Heart right ventricle (tissue), 16 donors: ENCODE results near the gene ASCC1. TPM values are rescaled to one million over a fixed set of nuclear protein-coding genes. Genes with fewer than 3 reads are reported as not detected.
A peak's percentile ranks its signal among the peaks of the same experiment; 100 is the strongest.

Experiments
- ATAC-seq, 8 donors: fragments of 200-7000 bp; cut with Tn5 transposase; one replicate each; pipeline ENCODE4 v1.9.1; 2020; ENCODE audit warnings: mild to moderate bottlenecking in 8 of 8, moderate library complexity in 8 of 8, moderate number of reproducible peaks in 1 of 8
- DNase-seq, 2 donors: peaks; one replicate each; pipeline ENCODE4 v3.0.0-alpha.2; 2020
- H3K27ac ChIP-seq, 10 donors: fragments of 200-600 bp; sonication (generic) in 2 of 10; one replicate each; pipeline versions ENCODE4 v1.5.0 to v1.8.0; 2020 to 2022; ENCODE audit warnings: mild to moderate bottlenecking in 3 of 10
- H3K27me3 ChIP-seq, 7 donors: fragments of 200-600 bp; one replicate each; pipeline ENCODE4 v1.8.0; 2021 to 2022; ENCODE audit warnings: mild to moderate bottlenecking in 2 of 7
- H3K36me3 ChIP-seq, 9 donors: fragments of 200-600 bp; sonication (generic) in 1 of 9; one replicate each; pipeline versions ENCODE4 v1.5.0 to v1.8.0; 2020 to 2022; ENCODE audit warnings: mild to moderate bottlenecking in 2 of 9
- H3K4me1 ChIP-seq, 9 donors: fragments of 200-600 bp; sonication (generic) in 1 of 9; one replicate each; pipeline versions ENCODE4 v1.5.0 to v1.8.0; 2020 to 2022; ENCODE audit warnings: mild to moderate bottlenecking in 4 of 9
- H3K4me3 ChIP-seq, 10 donors: fragments of 200-600 bp; sonication (generic) in 2 of 10; one replicate each; pipeline versions ENCODE4 v1.5.0 to v1.8.0; 2020 to 2022; ENCODE audit warnings: mild to moderate bottlenecking in 7 of 10, moderate library complexity in 2 of 10
- H3K9me3 ChIP-seq, 11 donors: fragments of 200-600 bp in 10 of 11; sonication (generic) in 2 of 11; one replicate each; pipeline versions ENCODE4 v1.5.0 to v1.8.0; 2013 to 2022; ENCODE audit warnings: mild to moderate bottlenecking in 2 of 11, control low read depth in 1 of 11, moderate library complexity in 1 of 11
- CTCF ChIP-seq, 9 donors: fragments of 200-600 bp; sonication (generic) in 2 of 9; IDR thresholded peaks; one replicate each; pipeline versions ENCODE4 v1.5.0 to v1.8.0; 2021 to 2022; ENCODE audit warnings: antibody characterized with exemption in 9 of 9, mild to moderate bottlenecking in 5 of 9, moderate library complexity in 1 of 9
- WGBS, 2 donors: extraction: QIAGEN DNeasy Blood & Tissue Kit; methylation state at CpG; one replicate each; pipeline ENCODE4 v1.1.7; 2013; ENCODE audit warnings: inconsistent platforms in 1 of 2; 5-methylcytosine and 5-hydroxymethylcytosine counted together
- intact Hi-C, 10 donors: fragments of 100-400 bp; cut with DNase I; formaldehyde crosslinking; loops; one replicate each; pipeline versions ENCODE4 v1.11.1 to v1.14.2; 2022
- polyA plus RNA-seq, 2 donors: library from polyadenylated mRNA; stranded (reverse); fragments of 200-250 nt; gene quantifications; one replicate each; pipeline ENCODE4 v1.2.3, GENCODE V29; 2013
- total RNA-seq, 10 donors: library from RNA; stranded (reverse); fragmentation: NEBNext Ultra II Directional in 3 of 10; extraction: Animal tissue kit (Norgen Biotek cat#: 25700) in 3 of 10; gene quantifications; one replicate each; pipeline versions ENCODE4 v1.2.1 to v1.2.4, GENCODE V29; 2021 to 2023
- donor health status: Arrhythmogenic right ventricular cardiomyopathy.
- donor health status: ischemic (EF 13 %, LVEDD 7.1; RV severe dilation, severe dysfunction).
- donor health status: healthy with polysubstance abuse.
- donor health status: DM: no; HTN: yes; CAD: no.
- donor health status: DM: no; HTN: no; CAD: no.
- donor health status: ischemic (EF 25% LVEDD 6.9; RV normal size, moderate dysfunction).
- donor health status: ischemic (EF 25% LVEDD 5.7; RV mildly dilated, moderate dysfunction).
- donor health status: healthy.
- donor health status: DM: yes; HTN: yes; CAD: no.
- donor health status: Ischemic cardiomyopathy.
- donor health status: ischemic (EF 35%, LVEDD 5.7; RV mildly dilated, moderate dysfunction).
- donor health status: nonischemic (EF 11% LVEDD 7.7; RV severe dilation, severe dysfunction).
- donor health status: DM: yes; HTN: yes; CAD: no.
- donor health status: PGD.
- donor health status: ischemic (EF 29% LVEDD 5.4; RV normal size, mild dysfunction).
- donor health status: nonischemic (EF 23%, LVEDD 6.1; RV moderate dilation, normal function).

ASCC1 gene
- total and polyA plus RNA-seq, 12 donors, result 8.4 to 40.5 (median 33.0) TPM

- Histone ChIP-seq H3K36me3 (no peaks in the 10 kb centered on the region), H3K4me1 (peaks cover 20 to 80% (median 62%) of the 10 kb centered on the region in 9 donors), H3K9me3 (no peaks in the 10 kb centered on the region), H3K27ac (peak overlapping the region; percentile 84 to 97 (median 93)), H3K27me3 (no peaks in the 10 kb centered on the region), H3K4me3 (peak overlapping the region; percentile 18 to 61 (median 55))
- peak; percentile 88 to 95 (median 92) for ATAC-seq
- peak; percentile 77 to 89 for DNase-seq
- 8% methylated on average over 18 to 19 of the region's 19 CpGs for WGBS, 2 donors
- intact Hi-C loops, result loop anchor here in 1 of 10 donors (1.0 kb wide), 1 partner anchor 13 kb away; the partner anchor contains the start of gene DDIT4
- no peak for TF ChIP-seq CTCF (IDR thresholded peaks at IDR 0.05)
Observed at GRCh38 chr10:72260239-72260975, 44.3 kb upstream of the ASCC1 start.

- no peak for ATAC-seq
- 17 to 25% methylated on average over 5 of the region's 5 CpGs for WGBS, 2 donors
- H3K27ac ChIP-seq, result peak overlapping the region; percentile 84 to 97 (median 93)
- H3K4me1 ChIP-seq, result peaks cover 28 to 88% (median 69%) of the 10 kb centered on the region in 9 donors
- intact Hi-C loops, result loop anchor here in 3 of 10 donors (1.0 to 5.0 kb wide), 3 partner anchors 14 to 68 kb away; partner anchors contain the start of gene DDIT4 (in 1 of the 3)
- peak in 1 of 2 donors; percentile 30 for DNase-seq
- H3K27me3 ChIP-seq, result no peaks in the 10 kb centered on the region
- no peaks in the 10 kb centered on the region for H3K36me3 ChIP-seq
- H3K9me3 ChIP-seq, result no peaks in the 10 kb centered on the region
- peak in 2 of 9 donors; percentile 6 to 15 for TF ChIP-seq CTCF (IDR thresholded peaks at IDR 0.05)
- no peak overlapping the region for H3K4me3 ChIP-seq
Observed at GRCh38 chr10:72259491-72260238, 43.6 kb upstream of the ASCC1 start.

GRCh38 chr10:72258617-72259016 lies 42.5 kb upstream of the ASCC1 start:
- DNase-seq (no peak), ATAC-seq (no peak)
- no peaks in the 10 kb centered on the region for H3K36me3 ChIP-seq
- WGBS, 2 donors, result 95 to 99% methylated on average over 4 of the region's 4 CpGs
- no peak overlapping the region for H3K4me3 ChIP-seq
- no peaks in the 10 kb centered on the region for H3K27me3 ChIP-seq
- TF ChIP-seq CTCF (IDR thresholded peaks at IDR 0.05), result no peak
- peaks cover 38 to 97% (median 77%) of the 10 kb centered on the region in 9 donors for H3K4me1 ChIP-seq
- H3K9me3 ChIP-seq, result no peaks in the 10 kb centered on the region
- peak overlapping the region; percentile 84 to 97 (median 93) for H3K27ac ChIP-seq
- intact Hi-C loops, result loop anchor here in 2 of 10 donors (5.0 kb wide), 2 partner anchors 59 to 69 kb away; no protein-coding TSS in a partner anchor
